B cell (primary cell): ENCODE measurements around the gene CYB561D1. TPM values are rescaled to one million over a fixed set of nuclear protein-coding genes. Genes with fewer than 3 reads are reported as not detected.

Experiments
- ATAC-seq: fragments of 200-7000 bp; cut with Tn5 transposase; one replicate; pipeline ENCODE4 v1.10.0; 2021; ENCODE audit warnings: low read depth, mild to moderate bottlenecking, moderate number of reproducible peaks, moderate library complexity
- CTCF ChIA-PET: fragments of 350-600 bp; sonication (Branson Sonifier 250); formaldehyde crosslinking; loops from one replicate; lab custom pipeline; 2021; ENCODE audit warnings: antibody characterized with exemption, inconsistent platforms; lab: Charles Lee
- POLR2A ChIA-PET: fragments of 350-600 bp; sonication (Branson Sonifier 250); formaldehyde crosslinking; loops from one replicate; lab custom pipeline; 2021; ENCODE audit warnings: antibody characterized with exemption; lab: Charles Lee
- DNase-seq: peaks from one replicate; pipeline ENCODE4 v3.0.0; 2013
- H2AFZ ChIP-seq: 2 replicates; pipeline ENCODE4 v1.6.1; 2012; ENCODE audit warnings: mild to moderate bottlenecking, low read depth, low read length; ENCODE audit not compliant: insufficient read depth, poor library complexity, severe bottlenecking
- H3K27ac ChIP-seq, 2 donors: 1 replicate in 1 of 2; 2 replicates in 1 of 2; pipeline ENCODE4 v1.5.1; 2012 to 2013; ENCODE audit warnings: low read length in 2 of 2, mild to moderate bottlenecking in 2 of 2, moderate library complexity in 1 of 2
- H3K27me3 ChIP-seq, 4 experiments: fragments of 200-600 bp in 1 of 4; sonication (generic) in 1 of 4; replicated peaks in 1 of 4; 1 replicate in 2 of 4; 2 replicates in 2 of 4; pipeline versions ENCODE4 v1.6.1 to v1.7.0; 2013 to 2016; ENCODE audit warnings: low read length in 3 of 4, mild to moderate bottlenecking in 2 of 4, mixed read lengths in 1 of 4, moderate library complexity in 1 of 4; ENCODE audit not compliant: insufficient read depth in 4 of 4, control insufficient read depth in 3 of 4; ENCODE audit errors: control extremely low read depth in 1 of 4
- H3K36me3 ChIP-seq, 2 experiments: replicated peaks in 1 of 2; 1 replicate in 1 of 2; 2 replicates in 1 of 2; pipeline versions ENCODE4 v1.6.1 to v1.7.1; 2013; ENCODE audit warnings: low read length in 1 of 2; ENCODE audit not compliant: insufficient read depth in 2 of 2, control insufficient read depth in 1 of 2; ENCODE audit errors: control extremely low read depth in 1 of 2, extremely low read depth in 1 of 2
- H3K4me1 ChIP-seq, 2 donors: fragments of 200-600 bp in 1 of 2; sonication (generic) in 1 of 2; 1 replicate in 1 of 2; 2 replicates in 1 of 2; pipeline versions ENCODE4 v1.5.1 to v1.6.1; 2013 to 2017; ENCODE audit warnings: low read length in 2 of 2; ENCODE audit not compliant: control insufficient read depth in 2 of 2, insufficient read depth in 2 of 2
- H3K4me2 ChIP-seq: replicated peaks from 2 replicates; pipeline ENCODE3; 2012; ENCODE audit warnings: mild to moderate bottlenecking, low read depth, low read length; ENCODE audit not compliant: poor library complexity, severe bottlenecking
- H3K4me3 ChIP-seq, 5 experiments: fragments of 200-600 bp in 1 of 5; sonication (generic) in 1 of 5; 1 replicate in 3 of 5; 2 replicates in 2 of 5; pipeline versions ENCODE4 v1.5.1 to v1.7.0; 2011 to 2016; ENCODE audit warnings: low read length in 4 of 5, mild to moderate bottlenecking in 4 of 5, low read depth in 2 of 5, control low read depth in 1 of 5, moderate library complexity in 1 of 5; ENCODE audit not compliant: insufficient read depth in 1 of 5; ENCODE audit errors: control extremely low read depth in 1 of 5, extremely low read depth in 1 of 5
- H3K79me2 ChIP-seq: fragments of 200-600 bp; sonication (generic); one replicate; pipeline ENCODE4 v1.6.0; 2016; ENCODE audit warnings: low read length; ENCODE audit not compliant: control insufficient read depth, insufficient read depth
- H3K9ac ChIP-seq: fragments of 200-600 bp; sonication (generic); 2 replicates; pipeline ENCODE4 v1.6.1; 2017; ENCODE audit warnings: mild to moderate bottlenecking, low read length, moderate library complexity
- H3K9me3 ChIP-seq, 3 donors: one replicate each; pipeline versions ENCODE4 v1.6.1 to v1.7.1; 2013; ENCODE audit warnings: low read length in 2 of 3; ENCODE audit not compliant: control insufficient read depth in 2 of 3, insufficient read depth in 1 of 3; ENCODE audit errors: control extremely low read depth in 1 of 3
- H4K20me1 ChIP-seq: 2 replicates; pipeline ENCODE4 v1.6.0; 2012; ENCODE audit warnings: mild to moderate bottlenecking, low read length; ENCODE audit not compliant: insufficient read depth, control insufficient read depth, poor library complexity, severe bottlenecking
- H3K27ac Mint-ChIP-seq: one replicate; pipeline ENCODE4 v1.8.0; 2021; ENCODE audit warnings: mixed read lengths
- H3K27me3 Mint-ChIP-seq: one replicate; pipeline ENCODE4 v1.8.0; 2021; ENCODE audit warnings: mixed read lengths
- H3K4me1 Mint-ChIP-seq: one replicate; pipeline ENCODE4 v1.8.0; 2021; ENCODE audit warnings: mixed read lengths
- H3K4me3 Mint-ChIP-seq: one replicate; pipeline ENCODE4 v1.8.0; 2021; ENCODE audit warnings: mixed read lengths
- H3K9me3 Mint-ChIP-seq: one replicate; pipeline ENCODE4 v1.8.0; 2022; ENCODE audit warnings: mixed read lengths; ENCODE audit not compliant: insufficient read depth
- EZH2 ChIP-seq: IDR thresholded peaks from 2 replicates; pipeline ENCODE4 v1.6.1; 2012; ENCODE audit warnings: borderline replicate concordance, low read depth, mild to moderate bottlenecking, moderate library complexity, low read length; ENCODE audit not compliant: insufficient read depth, poor library complexity, severe bottlenecking
- WGBS: methylation state at CpG from one replicate; pipeline ENCODE4 v1.1.5; 2013; ENCODE audit warnings: missing lambda C conversion rate; ENCODE audit not compliant: insufficient coverage; 5-methylcytosine and 5-hydroxymethylcytosine counted together
- intact Hi-C: fragments of 100-400 bp; cut with micrococcal nuclease; formaldehyde crosslinking; loops from one replicate; pipeline ENCODE4 v1.10.0; 2022
- polyA plus RNA-seq: library from polyadenylated mRNA; depleted of rRNA; stranded (reverse); fragments of >200 nt; gene quantifications from 2 replicates; pipeline ENCODE4 v1.2.3, GENCODE V29; 2012
- total RNA-seq, 2 donors: library from RNA; stranded (reverse); fragments of 120-200 nt in 1 of 2; gene quantifications; 1 replicate in 1 of 2; 2 replicates in 1 of 2; pipeline versions ENCODE4 v1.2.3 to v1.2.4, GENCODE V29; 2013 to 2022
- TF ChIP-seq, protein P1 (sequence below): fragments of 200-600 bp; IDR thresholded peaks from one replicate; pipeline ENCODE4 v1.8.0; 2022; ENCODE audit warnings: antibody characterized with exemption, mild to moderate bottlenecking

The CYB561D1 gene
- total and polyA plus RNA-seq, 2 donors (not counting 1 experiment from before 2014, with no cell fraction given): 16.1 to 28.0 TPM

DNA sequence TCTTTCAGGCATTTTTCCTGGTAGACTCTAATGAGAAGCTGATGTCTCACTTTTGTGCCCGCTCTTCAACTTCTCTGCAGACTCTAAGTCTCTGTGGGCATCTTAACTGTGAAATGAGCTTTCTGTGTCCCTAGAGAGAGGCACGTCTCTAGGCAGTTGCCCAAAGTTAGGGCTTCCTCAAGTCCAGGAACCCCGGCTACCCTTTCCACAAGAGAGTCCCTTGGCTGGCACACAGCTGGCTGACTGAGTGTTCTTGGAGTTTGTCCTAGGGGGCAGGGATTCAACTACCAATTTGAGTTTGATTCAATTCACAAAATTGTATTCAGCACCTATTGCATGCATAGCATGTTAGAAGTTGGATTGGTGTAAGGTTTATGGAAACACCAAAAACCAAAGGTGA is 47.2 kb downstream of the CYB561D1 start:
- Mint-ChIP-seq H3K4me3 (no peak overlapping the region), H3K27me3 (peaks cover 3% of the 10 kb centered on the region), H3K9me3 (no peaks in the 10 kb centered on the region), H3K4me1 (peaks cover under 1% of the 10 kb centered on the region), H3K27ac (no peak overlapping the region)
- H3K4me2 ChIP-seq: no peak overlapping the region
- 100% methylated on average over 1 of the region's 3 CpGs for WGBS
- H3K36me3 ChIP-seq: no peaks in the 10 kb centered on the region
- H3K9me3 ChIP-seq: no peaks in the 10 kb centered on the region
- no peaks in the 10 kb centered on the region for H3K4me1 ChIP-seq
- DNase-seq: no peak
- no peaks in the 10 kb centered on the region for H4K20me1 ChIP-seq
- no peaks in the 10 kb centered on the region for H3K27me3 ChIP-seq
- POLR2A ChIA-PET: no interaction called here
- intact Hi-C loops: no loop called here
- H3K4me3 ChIP-seq: no peak overlapping the region
- no peak overlapping the region for H3K9ac ChIP-seq
- TF ChIP-seq, protein P1, sequence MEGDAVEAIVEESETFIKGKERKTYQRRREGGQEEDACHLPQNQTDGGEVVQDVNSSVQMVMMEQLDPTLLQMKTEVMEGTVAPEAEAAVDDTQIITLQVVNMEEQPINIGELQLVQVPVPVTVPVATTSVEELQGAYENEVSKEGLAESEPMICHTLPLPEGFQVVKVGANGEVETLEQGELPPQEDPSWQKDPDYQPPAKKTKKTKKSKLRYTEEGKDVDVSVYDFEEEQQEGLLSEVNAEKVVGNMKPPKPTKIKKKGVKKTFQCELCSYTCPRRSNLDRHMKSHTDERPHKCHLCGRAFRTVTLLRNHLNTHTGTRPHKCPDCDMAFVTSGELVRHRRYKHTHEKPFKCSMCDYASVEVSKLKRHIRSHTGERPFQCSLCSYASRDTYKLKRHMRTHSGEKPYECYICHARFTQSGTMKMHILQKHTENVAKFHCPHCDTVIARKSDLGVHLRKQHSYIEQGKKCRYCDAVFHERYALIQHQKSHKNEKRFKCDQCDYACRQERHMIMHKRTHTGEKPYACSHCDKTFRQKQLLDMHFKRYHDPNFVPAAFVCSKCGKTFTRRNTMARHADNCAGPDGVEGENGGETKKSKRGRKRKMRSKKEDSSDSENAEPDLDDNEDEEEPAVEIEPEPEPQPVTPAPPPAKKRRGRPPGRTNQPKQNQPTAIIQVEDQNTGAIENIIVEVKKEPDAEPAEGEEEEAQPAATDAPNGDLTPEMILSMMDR: no peak
- TF ChIP-seq EZH2: no peak
- no peak for ATAC-seq
- CTCF ChIA-PET: interaction anchor here (0.9 to 21.6 kb wide), 8 partner anchors 9 to 443 kb away, joined by 3 to 926 read pairs (median 5); partner anchors contain the start of genes AHCYL1, AMIGO1, ATXN7L2 and CYB561D1
- no peak overlapping the region for H2AFZ ChIP-seq
- no peaks in the 10 kb centered on the region for H3K79me2 ChIP-seq
- H3K27ac ChIP-seq: no peak overlapping the region

- H3K4me1 Mint-ChIP-seq: peaks cover 16% of the 10 kb centered on the region
- CTCF ChIA-PET: interaction anchor here (4.8 to 21.6 kb wide), 3 partner anchors 10 to 93 kb away, joined by 41 to 926 read pairs (median 276); partner anchors contain the start of genes AMIGO1, ATXN7L2 and CYB561D1
- Histone ChIP-seq H3K79me2 (peaks cover 14% of the 10 kb centered on the region), H3K9ac (no peak overlapping the region), H3K9me3 (no peaks in the 10 kb centered on the region), H3K4me2 (no peak overlapping the region), H3K27me3 (no peaks in the 10 kb centered on the region), H2AFZ (no peak overlapping the region), H4K20me1 (no peaks in the 10 kb centered on the region), H3K4me1 (peaks cover 13 to 14% of the 10 kb centered on the region in 2 donors), H3K27ac (no peak overlapping the region), H3K36me3 (no peaks in the 10 kb centered on the region), H3K4me3 (no peak overlapping the region)
- intact Hi-C loops: no loop called here
- no peak overlapping the region for H3K27ac Mint-ChIP-seq
- DNase-seq: no peak
- no peak overlapping the region for H3K4me3 Mint-ChIP-seq
- WGBS: 93% methylated on average over 9 of the region's 10 CpGs
- TF ChIP-seq, protein P1: no peak
- no peak for TF ChIP-seq EZH2
- POLR2A ChIA-PET: no interaction called here
- no peak for ATAC-seq
- no peaks in the 10 kb centered on the region for H3K9me3 Mint-ChIP-seq
- H3K27me3 Mint-ChIP-seq: peaks cover 3% of the 10 kb centered on the region
These were observed 48.8 kb downstream of the CYB561D1 start for GRCh38 chr1:109542657-109543056.
